C4-2B (cell line): ENCODE data around the gene WDR76.

Experiments
- ZFX ChIP-seq: fragments of 450-650 bp; IDR thresholded peaks from 2 replicates; pipeline ENCODE4 v1.6.1; 2017
- TF ChIP-seq, protein P1 (sequence below): fragments of 450-650 bp; conservative IDR thresholded peaks from 2 replicates; pipeline ENCODE4 v1.5.1; 2017; ENCODE audit warnings: mild to moderate bottlenecking

- TF ChIP-seq, protein P1, sequence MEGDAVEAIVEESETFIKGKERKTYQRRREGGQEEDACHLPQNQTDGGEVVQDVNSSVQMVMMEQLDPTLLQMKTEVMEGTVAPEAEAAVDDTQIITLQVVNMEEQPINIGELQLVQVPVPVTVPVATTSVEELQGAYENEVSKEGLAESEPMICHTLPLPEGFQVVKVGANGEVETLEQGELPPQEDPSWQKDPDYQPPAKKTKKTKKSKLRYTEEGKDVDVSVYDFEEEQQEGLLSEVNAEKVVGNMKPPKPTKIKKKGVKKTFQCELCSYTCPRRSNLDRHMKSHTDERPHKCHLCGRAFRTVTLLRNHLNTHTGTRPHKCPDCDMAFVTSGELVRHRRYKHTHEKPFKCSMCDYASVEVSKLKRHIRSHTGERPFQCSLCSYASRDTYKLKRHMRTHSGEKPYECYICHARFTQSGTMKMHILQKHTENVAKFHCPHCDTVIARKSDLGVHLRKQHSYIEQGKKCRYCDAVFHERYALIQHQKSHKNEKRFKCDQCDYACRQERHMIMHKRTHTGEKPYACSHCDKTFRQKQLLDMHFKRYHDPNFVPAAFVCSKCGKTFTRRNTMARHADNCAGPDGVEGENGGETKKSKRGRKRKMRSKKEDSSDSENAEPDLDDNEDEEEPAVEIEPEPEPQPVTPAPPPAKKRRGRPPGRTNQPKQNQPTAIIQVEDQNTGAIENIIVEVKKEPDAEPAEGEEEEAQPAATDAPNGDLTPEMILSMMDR: no peak
- no peak for TF ChIP-seq ZFX
Measured at GRCh38 chr15:43867096-43867495, 40.3 kb downstream of the WDR76 start.
